Myocyte (in vitro differentiated cells): ENCODE measurements around the gene ZNF396. TPM values are rescaled to one million over a fixed set of nuclear protein-coding genes. Genes with fewer than 3 reads are reported as not detected.

Experiments used
- DNase-seq: peaks from one replicate; pipeline ENCODE4 v3.0.0-alpha.2; 2012; ENCODE audit warnings: low read depth
- polyA plus RNA-seq: library from polyadenylated mRNA; unstranded; fragments of >200 nt; gene quantifications from one replicate; pipeline ENCODE4 v1.2.1, GENCODE V29; 2012; ENCODE audit warnings: missing spikeins
- total RNA-seq: library from RNA; depleted of rRNA; stranded (reverse); fragments of >200 nt; gene quantifications from 2 replicates; pipeline ENCODE4 v1.2.3, GENCODE V29; 2014

ZNF396 gene
- total RNA-seq: 0.27 and 1.5 TPM in 2 replicates
- polyA plus RNA-seq: 1.2 TPM

DNA sequence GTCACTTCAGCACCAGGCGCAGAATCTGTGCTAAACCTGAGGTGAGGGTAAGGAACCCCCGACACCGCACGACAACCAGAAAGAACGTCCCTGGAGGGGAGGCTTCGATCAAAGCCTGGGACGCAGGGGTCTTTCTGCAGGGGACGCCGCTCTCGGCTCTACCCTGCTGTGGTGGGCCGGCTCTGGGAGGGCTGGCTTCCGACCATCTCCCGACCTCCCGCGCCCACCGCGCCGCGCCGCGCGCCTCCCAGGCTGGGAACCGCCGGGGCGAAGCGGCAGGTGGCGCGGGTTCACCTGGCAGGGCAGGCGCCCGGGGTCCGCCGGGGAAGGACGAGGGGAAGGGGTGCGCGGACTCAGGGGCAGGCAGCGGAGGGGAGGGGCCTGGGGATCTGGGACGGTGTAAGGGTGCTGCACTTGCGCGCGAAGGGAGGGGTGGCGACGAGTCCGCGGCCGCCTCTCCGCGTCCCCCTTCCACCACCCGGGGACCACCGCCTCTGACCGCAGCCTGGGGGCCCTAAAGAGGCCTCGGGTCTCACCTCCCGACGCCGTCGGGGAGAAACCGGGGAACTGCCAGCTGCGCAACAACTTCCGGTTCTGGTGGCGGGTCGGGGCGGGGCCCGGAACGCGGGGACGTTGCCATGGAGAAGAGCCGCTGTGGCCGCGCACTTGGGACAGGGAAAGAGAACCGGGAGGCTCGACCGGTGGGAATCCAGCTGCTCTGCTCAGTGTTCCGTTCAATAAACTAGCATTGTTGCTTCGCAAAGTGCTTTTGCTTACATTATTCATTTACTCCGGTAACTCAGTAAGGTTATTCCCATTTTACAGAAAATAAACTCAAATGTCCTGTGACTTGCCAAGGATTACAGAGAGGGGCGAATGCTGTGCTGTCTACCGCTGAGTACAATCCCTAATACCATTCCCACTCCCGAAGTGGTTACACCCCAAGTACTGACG, at the start of gene ZNF396:
Gene ZNF396 (minus strand): TSS at position 596 of the 954 bp plus-strand sequence. CDS start 3,045 bp downstream, outside the sequence.
- DNase-seq: peak; percentile 77

DNA sequence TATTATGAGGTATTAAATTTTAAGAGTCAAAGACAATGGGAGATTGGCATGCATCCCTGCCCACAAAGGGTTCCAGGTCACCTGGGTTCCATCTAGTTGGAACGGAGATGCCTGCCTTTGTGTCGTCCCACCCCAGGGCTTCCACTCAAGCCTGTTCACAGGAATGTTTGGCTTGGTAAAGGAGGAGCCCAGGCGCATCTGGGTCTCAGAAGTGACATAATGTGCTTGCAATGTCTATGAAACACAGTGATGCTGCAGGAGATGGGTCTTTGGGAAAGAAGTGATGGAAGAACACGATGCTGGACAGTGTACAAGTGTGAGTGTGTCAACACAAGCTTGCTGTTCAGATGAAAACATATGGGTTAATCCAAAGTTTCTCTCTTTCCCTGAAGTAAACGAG, 49.6 kb upstream of the ZNF396 start:
- no peak for DNase-seq

DNA sequence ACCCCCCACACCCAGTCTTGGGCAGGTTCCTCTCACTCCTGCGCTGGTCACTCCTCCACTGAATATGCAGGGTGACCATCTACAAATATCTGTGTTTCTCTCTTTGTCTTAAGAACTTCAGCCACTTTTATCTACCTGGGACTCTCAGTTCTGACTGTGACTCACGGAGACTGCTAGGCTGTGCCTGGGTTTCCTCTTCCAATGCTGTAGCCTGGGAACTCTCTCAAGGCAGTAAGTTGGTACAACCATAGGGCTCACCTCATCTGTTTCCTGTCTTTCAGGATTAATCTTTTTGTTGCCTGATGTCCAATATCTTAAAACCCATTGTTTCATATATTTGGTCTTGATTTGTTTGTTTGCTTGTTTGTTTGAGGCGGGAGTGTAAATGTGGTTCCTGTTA, 47.2 kb upstream of the ZNF396 start:
- no peak for DNase-seq

DNA sequence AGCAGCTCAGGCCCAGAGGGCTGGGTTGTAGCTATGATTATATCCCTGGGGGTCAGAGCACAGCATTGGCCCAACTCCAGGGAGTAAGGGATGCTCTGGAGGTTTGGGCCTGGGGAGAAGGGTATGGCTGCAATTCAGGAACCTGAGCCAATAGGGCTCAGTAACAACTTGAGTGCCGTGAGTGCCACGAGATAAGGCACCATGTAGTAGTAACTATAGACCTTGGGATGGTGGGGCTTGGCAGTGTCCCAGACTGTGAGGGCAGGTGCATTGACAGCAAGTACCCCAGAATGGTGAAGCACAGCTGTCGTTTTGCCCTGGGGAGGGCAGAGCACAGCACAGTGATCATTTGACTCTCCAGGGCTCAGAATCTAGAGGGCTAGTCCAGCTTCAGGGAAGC, 45.1 kb upstream of the ZNF396 start:
- peak; percentile 75 for DNase-seq

DNA sequence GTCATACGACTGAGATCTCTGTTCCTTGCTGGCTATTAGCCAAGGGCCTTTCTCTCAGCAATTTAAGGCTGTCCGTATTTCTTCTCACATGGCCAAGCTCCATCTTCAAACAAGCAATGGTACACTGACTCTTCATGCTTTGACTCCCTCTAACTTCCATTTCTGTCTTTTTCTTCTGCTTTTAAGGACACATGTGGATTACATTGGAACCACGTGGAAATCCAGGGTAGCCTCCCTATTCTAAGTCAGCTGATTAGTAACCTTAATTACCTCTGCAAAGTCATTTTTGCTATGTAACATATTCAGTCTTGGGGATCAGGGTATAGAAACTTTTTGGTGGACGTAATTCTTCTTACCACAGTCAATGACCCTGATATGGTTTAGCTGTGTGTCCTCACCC, 41.5 kb upstream of the ZNF396 start:
- DNase-seq: no peak

DNA sequence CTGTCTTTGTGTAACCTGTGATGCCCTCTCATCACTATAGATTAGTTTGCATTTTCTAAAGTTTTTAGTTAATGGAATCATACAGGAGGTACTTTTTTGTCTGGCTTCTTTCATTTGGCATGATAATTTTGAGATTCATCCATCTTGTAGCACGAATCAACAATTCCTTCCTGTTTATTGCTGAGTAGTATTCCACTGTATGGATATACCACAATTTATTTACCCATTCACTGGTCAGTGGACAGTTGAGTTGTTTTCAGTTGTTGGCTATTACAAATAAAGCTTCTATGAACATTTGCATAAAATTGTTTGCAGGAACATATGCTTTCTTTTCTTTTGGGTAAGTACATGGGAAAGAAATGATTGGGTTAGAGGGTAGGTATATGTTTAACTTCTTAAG, 40.1 kb upstream of the ZNF396 start:
- DNase-seq: no peak

DNA sequence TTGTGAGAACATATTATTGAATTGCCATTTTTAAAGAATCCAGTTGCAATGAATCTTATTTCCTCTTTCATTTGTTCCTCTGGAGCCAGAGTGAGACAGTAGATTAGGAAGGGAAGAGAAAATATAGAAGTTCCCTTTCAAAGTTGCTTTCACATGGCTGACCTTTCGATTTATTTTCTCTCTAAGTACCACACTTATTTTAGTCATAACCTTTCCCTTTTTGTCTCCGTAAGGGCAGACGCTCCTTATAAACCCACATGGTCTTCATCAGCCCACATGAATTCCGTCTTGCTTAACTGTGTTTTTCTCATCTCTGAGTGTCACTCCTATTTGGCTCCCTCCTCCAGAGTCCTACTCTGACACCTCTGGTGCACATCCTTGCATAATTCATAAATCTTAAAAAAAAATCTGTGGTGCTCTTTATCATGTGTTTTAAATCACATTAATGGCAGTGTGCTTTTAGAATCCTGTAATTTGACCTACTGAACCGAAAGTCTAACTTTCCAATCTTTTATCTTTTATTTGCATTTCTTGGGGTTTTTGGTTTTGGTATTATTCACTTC, 38.5 kb upstream of the ZNF396 start:
- no peak for DNase-seq

DNA sequence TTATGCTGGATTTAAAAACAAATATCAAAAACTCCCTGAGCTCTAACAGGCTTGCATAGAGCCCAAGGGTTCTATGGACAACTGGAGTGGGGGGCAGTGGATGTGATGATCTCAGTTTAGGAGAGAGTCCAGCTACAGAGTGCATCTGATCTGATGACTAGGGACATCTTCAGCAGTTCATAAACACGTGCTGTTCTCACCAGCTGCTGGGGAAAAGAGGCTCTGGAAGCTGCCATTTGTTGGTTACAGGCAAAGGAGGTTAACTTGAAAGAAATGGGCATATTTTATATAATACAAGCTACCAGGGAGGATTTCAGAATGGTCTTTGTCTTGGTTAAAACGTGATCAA, 36.0 kb upstream of the ZNF396 start:
- peak; percentile 61 for DNase-seq

DNA sequence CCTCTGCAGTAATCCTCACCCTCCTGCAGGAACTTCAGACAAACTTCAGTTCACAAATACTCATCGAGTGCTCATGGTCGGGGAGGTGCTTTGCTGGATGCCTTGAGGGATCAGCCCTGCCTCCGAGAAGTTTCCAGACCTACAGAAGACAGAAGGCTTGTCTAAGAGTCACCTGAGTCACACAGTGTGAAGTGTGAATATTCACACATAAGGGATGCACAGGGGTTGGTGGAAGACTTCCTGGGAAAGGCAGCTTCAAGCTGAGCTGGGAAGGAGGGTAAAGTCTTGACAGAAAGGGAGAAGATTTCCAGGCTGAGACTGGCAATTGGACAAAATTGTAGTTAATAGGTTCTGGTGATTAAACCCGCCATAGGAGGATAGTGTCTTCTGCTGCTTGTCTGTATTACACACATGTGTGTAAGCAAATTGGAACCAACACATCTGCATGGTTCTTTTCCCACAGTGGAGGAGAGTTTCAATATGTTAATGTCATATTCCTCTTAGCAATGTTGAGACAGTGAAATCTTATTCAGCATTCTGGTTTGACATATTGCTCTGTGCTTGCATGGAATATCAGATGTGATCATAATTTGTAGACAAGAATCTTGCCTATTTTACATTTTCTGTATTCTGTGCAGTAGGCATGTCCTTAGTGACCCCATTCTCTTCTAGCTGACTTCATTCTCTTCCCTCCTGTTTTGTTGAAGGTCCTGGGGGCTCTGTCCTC, 34.7 kb upstream of the ZNF396 start:
- DNase-seq: no peak

DNA sequence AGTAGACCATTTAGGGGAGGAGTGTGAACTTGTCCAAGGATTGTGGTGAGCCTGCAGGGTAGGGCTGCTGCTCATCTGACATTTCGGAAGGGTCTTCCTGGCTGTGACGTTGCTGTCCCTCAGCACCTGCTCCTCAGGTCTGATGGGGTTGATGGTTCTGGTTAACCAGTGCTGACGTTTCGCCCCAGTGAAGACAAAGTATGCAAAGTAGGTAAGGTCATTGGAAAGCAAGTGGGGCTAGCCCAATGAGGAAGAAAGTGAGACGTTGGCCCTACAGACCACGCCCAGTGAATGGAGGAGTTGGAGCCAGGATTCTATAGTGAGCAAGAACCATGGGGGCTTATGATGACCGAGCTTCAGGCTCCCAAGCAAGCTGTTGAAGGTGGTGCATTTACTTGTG, 33.4 kb upstream of the ZNF396 start:
- no peak for DNase-seq

DNA sequence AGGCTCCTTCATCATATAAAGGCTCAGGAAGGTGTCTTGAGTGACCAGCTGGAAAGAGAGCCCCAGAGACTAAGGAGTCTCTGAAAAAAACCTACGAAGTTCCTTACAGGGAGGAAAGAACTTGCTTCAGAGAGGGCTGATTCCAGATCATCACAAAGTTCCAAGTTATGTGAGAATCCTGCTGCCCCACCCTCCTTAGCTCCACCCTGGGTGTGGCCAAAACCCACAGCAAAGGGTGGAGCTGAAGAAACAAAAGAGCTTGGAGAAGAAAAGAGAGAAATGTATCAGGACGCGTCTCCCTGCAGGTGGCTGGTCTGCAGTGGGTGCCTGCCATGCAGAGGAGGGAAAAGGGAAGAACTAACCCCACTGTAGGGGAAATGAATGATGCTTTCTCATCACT, 32.8 kb upstream of the ZNF396 start:
- DNase-seq: no peak

DNA sequence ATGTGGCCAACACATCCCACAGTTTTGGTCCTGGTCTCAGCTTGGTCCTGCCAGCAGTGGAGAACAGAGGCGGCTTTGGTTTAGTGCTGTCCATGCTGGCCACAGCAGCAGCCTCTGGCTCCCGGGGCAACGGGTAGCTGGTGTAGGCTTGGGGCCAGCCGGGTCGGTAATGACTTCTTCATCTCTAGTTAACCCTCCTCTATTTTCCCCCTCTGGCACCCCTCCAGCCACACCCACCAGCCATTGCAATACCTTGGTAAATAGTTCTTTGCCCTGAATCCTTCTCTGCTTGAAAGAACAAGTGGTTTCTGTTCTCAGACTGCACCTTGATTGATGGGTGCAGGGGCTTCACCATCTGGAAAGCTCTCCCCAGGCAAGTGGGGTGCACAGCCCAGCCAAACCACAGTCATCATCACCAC, 31.7 kb upstream of the ZNF396 start:
- DNase-seq: no peak

DNA sequence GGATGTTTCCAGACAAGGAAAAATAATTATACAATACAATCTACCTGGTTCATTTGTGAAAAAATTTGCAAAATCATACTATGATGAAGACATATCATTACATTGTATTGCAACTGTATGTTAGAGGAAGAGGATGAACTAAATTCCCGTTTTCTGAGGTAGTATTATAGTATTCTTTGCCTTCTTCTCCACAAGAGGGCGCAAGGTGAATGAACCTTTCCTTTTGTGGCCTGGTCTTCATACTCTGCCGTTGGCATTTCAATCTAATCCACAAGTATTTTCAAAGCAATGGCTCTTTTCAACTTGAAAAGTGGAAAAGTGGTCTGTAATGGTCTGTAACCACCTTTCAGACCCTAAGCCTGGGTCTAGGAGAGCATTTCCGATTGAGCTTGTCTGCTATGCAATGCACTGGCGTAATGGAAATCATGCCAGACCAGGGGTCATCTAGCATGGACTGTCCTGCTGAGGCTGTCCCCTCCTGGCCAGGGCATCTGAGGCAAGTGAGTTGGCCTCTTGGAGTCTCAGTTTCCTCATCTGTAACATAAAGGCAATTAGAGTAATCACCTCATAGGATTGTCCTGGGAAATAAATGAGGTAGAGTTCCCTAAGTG, 30.8 kb upstream of the ZNF396 start:
- peak; percentile 86 for DNase-seq

DNA sequence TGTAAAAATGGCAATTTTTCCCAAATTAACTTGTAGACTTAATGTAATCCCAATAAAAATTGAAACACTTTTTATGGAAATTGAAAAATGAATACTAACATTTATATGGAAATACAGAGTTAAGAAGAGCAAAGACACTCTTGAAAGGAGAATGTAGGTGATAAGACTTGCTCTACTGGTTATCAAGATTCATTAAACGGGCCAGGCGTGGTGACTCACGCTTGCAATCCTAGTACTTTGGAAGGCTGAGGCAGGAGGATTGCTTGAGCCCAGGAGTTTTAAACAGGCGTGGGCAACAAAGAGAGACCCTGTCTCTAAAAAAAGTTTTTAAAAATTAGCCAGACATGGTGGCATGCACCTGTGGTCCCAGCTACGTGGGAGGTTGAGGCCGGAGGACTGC, 29.5 kb upstream of the ZNF396 start:
- DNase-seq: no peak

DNA sequence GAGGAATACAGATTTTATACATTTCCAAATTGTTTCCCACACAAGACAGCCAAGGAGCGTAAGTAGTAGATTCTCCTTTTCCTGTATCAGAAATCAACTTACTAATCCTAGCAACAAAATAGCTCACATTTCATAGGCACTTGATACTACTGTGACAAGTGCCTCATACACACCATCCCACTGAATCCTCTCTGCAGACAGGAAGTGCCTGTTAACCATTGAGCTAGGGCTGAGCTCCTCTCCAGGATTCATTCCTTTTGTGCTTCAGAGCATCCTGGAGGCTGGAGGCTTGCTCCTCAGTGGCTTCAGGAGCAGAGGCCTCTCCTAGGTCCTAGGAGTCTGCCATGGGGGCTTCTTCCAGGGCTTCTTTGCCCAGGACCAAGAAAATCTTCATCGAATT, 20.8 kb upstream of the ZNF396 start:
- DNase-seq: no peak

DNA sequence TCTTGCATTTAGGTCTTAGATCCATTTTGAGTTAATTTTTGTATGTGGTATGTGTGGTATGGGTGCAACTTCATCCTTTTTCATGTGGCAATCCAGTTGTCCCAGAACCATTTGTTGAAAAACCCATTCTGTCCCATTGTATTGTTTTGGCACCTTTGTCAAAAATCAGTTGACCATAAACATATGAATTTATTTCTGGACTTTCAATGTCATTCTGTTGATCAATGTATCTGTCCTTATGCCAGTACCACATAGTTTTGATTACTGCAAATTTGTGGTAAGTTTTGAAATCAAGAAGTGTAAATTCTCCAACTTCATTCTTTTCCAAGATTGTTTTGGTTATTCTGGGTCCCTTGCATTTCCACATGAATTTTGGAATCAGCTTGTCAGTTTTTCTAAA, 16.6 kb upstream of the ZNF396 start:
- no peak for DNase-seq

DNA sequence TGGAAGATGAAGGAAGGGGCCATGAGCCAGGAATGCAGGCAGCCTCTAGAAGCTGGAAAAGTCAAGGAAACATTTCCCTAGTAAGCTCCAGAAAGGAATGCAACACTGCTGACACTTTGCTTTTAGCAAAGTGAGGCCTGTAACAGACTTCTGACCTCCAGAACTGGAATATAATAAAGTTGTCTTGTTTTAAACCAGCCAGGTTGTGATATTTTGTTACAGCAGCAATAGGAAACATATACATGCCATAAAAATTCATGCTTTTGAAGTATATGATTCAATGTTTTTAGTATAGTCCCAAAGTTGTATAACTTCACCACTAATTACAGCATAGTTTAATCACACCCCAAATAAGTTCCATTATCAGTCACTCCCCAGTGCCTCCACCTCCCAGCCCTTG, 15.2 kb upstream of the ZNF396 start:
- DNase-seq: no peak

DNA sequence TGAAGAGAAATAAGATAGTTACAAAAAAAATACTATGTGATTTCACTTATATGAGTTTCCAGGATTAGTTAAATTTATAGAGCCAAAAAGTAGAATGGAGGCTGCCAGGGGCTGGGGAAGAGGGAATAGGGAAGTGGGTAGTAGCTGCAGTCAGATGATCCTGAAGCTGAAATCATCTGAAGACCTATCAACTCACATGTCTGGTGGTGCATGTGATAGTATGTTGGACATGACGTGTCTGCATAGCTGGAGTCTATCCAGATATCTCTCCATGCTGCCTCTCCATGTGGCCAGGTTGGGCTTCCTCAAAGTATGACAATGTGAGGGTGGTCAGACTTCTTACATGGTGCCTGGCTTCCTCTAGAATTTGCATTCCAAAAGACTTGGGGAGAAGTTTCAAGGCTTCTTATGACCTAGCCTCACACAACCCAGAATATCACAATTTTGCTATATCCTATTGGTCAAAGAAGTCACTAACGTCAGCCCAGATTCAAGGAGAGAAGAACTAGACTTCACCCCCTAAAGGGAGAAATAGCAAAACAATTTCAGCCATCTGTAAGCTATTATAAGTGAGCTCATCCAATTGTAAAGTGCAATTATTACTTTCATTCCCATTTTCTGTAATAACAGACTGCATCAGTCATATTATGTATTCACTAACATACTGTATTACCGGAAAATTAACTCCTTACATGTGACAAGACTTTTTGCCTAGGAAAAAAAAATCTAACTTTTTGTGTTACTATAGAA, 14.0 kb upstream of the ZNF396 start:
- DNase-seq: no peak

DNA sequence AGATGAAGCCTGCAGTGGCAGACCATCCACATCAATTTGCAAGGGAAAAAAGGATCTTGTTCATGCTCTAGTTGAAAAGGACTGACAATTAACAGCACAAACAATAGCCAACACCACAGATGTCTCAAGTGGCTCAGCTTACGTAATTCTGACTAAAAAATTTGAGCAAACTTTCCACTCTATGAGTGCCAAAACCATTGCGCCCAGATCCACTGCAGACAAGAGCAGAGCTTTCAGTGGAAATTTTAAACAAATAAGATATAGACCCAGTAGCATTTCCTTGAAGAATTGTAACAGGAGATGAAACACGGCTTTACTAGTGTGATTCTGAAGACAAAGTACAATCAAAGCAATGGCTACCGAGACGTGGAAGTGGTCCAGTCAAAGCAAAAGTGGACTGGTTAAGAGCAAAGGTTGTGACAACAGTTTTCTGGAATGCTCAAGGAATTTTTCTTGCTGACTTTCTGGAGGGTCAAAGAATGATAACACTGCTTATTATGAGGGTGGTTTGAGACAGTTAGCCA, 12.0 kb upstream of the ZNF396 start:
- DNase-seq: peak; percentile 45

DNA sequence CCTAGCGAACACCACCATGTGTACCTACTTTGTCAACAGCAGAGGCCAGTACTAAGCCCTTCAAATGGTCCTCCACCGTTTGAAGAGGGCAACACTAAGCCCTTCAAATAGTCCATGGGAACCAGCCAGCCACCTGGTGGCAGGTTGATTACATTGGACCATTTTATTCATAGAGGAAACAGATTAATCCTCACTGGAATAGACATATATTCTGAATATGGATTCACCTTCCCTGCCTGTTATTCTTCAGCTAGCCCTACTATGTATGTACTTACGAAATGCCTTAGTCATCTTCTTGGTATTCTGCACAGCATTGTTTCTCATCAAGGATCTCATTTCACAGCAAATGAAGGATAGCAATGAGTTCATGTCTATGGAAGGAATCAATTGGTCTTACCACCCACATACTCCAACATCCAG, 10.0 kb upstream of the ZNF396 start:
- DNase-seq: no peak

DNA sequence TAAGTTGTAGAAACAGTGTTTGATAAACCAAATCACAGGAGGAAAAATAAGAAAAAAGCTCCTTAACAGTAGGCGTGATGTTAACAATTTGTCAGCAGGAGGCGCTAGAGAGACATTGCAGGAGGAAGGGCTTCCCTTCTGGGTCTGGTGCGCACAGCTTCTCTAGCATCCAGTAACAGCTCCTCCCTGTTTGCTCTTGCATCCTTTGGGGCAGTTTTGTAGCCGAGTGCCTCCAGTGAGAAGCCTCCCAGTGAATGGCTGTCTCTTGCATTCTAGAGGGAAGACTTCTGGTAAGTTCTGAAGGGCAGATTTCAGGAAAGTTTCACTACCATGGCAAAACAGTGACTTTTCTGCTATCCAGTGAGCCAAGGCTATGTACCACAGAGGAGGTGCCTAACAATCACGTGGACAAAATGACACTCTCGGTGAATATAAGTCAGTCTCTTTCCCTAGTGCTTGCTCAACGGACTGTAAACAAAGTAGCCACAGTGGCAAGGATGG, 9.5 kb upstream of the ZNF396 start:
- DNase-seq: peak; percentile 86
